DMS 273 (cell line): ENCODE measurements around the gene TSPAN9.
A peak's percentile ranks its signal among the peaks of the same experiment; 100 is the strongest.

Experiments used
- DNase-seq: peaks from one replicate; lab custom pipeline; 2025; ENCODE audit not compliant: unreplicated experiment; lab: John Stamatoyannopoulos, UW

Gene TSPAN9

GRCh38 chr12:3288690-3289089, 211.5 kb downstream of the TSPAN9 start:
- no peak for DNase-seq

DNA sequence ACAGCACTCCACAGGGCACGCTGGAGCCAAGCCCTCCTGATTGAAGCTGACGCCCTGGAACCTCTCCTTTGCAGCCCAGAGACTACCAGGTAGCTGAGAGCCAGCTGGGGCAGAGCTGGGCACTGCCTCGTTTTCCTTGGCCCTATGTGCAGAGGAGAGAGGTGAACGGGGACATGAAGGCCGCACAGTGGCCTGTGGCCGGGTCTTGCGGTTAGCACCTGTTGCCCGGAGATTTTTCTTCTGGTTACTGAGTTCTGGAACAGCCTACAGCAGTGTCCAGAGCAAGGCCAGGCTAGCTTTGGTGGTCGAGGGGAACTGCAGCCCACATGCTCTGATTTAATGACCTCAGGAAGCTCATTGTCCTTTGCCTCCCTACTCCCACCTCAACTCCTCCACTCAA, 212.5 kb downstream of the TSPAN9 start:
- DNase-seq, result no peak

DNA sequence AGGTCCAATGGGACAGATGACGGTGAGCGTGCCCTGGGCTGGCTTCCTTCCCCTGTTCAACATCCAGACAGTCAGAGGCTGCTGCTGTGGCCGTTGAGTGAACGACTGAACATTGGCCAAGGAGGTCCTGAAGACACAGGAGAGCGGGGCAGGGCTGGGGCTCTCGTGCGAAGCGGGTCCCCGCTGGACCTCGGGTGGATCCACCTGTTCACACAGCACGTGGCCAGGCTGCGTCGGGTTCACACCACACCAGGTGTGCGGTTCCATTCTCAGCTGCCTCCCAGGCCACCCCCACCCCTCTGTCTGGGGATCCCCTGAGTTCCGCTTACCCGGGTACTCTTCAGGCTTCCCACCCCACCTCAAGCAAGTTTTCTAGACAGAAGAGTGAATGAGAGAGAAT, 214.8 kb downstream of the TSPAN9 start:
- DNase-seq, result no peak

DNA sequence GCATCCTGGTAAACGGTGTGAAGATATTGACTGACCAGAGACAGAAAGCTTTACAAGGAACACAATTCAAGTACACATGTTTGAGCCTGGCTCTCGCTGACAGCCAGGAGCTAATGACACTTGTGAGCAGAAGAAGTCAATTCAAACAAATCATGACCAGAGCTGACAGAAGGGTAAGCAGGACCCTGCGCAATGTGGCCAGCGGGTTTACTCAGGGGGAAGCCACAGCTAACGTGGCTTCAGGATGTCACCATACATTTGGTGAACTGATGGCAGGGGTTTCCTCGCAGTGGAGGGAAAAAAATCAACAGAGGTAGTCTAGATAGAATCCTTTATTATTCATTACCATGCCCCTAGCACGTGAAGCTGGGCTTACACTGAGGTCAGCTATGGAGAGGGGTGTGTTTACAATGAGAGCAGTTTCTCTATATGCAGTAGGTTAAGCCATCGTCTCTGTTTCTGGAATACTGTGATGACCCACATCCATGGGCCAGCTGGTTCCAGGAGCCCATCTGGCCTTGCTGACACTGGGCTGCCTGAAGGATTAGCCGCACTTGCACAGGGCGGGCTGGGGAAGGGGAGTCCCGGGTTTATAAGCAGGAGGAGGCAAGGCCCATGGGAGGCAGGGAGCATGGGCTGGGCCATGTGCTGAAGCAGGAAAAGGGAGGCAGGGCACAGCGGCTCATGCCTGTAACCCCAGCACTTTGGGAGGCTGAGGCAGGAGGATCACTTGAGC, 215.7 kb downstream of the TSPAN9 start:
- DNase-seq, result peak; percentile 10

DNA sequence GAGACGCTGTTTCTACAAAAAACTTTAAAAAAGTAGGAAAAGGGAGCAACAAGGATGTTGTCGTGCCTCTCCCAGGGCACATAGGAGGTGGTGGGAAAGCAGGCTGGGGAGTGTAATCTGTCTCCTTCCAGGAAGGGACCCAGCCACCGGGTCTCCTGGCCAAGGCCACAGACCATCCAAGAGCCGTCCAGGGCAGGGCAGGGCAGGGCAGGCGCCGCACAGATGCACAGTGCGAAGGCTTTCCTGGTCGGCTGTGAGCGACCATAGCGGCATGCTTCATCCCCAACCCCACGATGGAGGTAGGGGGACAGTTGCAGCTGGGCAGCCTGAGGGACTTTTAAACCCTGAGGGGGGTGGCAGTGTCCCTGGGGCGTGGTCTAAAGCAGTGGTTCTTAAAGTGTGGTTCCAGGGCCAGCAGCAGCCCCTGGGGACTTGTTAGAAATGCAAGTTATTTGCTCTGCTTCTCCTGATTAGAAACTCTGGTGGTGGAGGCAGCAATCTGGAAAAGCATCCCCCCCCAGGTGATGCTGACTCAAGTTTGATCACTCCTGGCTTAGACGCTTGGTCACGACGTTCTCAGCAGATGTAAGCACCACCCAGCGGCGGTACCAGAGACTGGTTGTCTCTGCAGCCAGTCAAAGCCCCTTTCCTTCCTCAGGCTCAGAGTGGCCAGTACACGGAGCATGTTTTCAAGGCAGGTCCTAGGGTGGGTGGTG, 216.4 kb downstream of the TSPAN9 start:
- DNase-seq, result peak; percentile 35

- DNase-seq, result peak; percentile 91
Observed at GRCh38 chr12:3294481-3294911, 217.3 kb downstream of the TSPAN9 start.

GRCh38 chr12:3295225-3295624, 218.0 kb downstream of the TSPAN9 start:
- no peak for DNase-seq

GRCh38 chr12:3295646-3296408, 218.6 kb downstream of the TSPAN9 start:
- peak; percentile 24 for DNase-seq

- no peak for DNase-seq
Observed at GRCh38 chr12:3296409-3296701, 219.2 kb downstream of the TSPAN9 start.

DNA sequence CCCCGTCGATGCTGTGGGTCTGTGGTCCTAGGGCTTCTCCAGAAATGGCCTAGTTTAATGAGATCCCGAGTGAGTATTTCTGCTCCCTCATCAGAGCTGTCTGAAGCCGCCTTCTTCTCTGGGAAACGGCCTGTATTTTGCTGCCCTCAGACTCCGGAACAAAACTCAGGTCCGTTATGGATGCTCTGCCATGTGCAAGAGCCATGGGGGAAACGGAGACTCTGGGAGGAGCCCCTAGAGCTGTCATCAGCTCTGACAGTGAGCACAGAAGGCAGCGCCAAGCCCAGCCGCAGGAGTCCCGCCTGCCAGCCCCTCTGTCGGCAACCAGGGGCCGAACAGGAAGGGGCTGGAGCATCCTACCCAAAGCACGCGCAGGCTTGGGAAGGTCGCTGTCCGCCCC, 221.4 kb downstream of the TSPAN9 start:
- DNase-seq, result peak; percentile 16

DNA sequence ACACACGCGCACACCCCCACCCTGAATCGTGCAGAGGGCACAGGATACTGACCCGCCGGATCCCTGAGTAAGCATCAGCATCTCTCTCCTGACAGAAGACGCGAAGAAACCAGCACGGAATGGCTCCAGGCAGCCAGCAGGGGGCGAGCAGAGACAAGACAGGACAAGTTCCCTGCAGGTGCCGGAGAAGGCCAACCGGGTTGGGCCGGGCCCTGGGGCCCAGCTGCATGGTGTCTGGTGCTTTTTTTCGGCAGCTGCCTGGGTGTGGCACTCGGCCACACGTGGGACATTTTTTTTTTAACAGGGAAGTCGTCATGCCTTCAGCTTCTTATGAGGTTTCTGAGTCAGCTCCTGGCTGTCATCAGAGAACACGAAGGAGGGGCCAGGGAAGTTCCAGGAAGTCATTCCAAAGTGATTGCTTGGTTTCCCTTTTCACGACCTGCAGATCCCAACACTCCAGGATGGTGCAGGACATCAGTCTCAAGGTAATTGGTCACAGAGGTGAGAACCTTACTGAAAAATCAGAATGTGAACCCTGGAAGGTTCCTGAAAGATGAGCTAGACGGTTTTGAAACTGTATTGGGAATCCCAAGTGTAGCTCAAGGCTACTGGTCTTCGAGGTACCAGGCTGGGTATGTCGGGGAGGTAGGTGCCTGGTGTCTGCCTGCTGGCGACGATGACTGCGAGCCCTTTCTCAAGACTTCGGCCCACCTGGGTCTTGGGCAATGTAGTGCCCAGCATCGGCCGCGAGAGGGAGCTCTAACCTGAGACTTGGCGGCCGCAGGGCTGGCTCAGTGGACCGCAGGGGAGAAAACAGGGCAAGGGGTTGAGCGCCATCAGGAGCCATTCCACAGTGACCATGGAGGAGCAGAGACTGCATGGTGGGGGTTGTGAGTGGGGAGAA, 223.0 kb downstream of the TSPAN9 start:
- peak; percentile 89 for DNase-seq

GRCh38 chr12:3300833-3301401, 223.7 kb downstream of the TSPAN9 start:
- DNase-seq, result no peak

DNA sequence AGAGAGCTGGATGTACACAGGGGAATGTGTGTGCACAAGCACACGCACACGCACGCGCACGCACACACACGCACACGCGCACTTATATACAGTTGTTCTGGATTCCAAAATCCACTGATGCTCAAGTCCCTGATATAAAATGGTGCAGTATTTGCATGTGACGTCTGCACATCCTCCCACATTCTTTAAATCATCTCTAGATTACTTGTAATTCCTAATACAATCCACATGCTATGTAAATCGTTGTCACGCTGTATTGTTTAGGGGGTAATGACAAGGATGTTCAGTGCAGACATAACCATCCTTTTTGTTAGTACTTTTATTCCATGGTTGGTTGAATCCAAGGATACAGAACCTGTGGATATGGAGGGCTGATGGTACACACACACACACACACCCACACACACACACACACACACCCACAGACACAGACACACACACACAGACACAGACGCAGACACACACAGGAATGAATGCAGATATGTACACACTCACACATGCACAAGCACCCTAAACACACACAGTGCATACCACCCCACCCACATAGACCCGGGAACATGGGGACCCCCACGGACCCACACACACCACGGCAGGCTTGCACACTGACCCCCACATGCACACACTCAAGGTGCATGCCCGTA, 225.3 kb downstream of the TSPAN9 start:
- DNase-seq, result no peak

DNA sequence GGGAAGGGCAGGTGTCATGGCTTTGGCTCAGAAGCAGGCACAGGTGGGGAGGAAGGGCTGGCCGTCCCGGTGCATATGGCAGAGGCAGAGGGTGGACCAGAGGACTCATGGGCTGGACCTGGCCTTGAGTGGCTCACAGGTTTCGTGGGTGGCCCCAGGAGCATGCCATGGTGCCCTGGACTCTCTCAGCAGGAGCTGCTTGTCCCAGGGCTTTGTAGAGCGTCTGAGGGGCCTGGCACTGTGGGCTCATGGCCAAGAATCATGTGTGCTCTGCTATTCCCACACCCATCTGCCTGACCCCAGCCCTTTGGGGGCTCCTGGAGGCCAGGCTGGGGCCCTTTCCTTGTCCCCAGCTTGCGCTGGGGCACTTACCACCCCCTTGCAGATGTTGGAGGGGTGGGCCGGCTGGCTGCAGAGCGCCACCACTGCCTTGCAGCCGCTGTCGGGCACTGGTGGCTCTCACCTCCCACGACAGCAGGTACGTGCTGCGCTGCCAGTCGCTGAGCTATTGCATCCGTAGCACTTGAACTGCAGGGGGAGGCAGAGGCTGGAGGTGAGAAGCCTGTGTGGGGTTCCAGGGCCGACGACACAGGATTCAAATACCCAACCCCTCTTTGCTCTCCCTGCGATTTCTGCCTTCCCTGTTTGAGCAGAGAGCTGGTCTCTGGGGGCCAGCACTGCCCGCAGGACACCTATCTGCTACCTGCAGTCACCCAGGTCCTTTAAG, 226.4 kb downstream of the TSPAN9 start:
- peak; percentile 46 for DNase-seq

DNA sequence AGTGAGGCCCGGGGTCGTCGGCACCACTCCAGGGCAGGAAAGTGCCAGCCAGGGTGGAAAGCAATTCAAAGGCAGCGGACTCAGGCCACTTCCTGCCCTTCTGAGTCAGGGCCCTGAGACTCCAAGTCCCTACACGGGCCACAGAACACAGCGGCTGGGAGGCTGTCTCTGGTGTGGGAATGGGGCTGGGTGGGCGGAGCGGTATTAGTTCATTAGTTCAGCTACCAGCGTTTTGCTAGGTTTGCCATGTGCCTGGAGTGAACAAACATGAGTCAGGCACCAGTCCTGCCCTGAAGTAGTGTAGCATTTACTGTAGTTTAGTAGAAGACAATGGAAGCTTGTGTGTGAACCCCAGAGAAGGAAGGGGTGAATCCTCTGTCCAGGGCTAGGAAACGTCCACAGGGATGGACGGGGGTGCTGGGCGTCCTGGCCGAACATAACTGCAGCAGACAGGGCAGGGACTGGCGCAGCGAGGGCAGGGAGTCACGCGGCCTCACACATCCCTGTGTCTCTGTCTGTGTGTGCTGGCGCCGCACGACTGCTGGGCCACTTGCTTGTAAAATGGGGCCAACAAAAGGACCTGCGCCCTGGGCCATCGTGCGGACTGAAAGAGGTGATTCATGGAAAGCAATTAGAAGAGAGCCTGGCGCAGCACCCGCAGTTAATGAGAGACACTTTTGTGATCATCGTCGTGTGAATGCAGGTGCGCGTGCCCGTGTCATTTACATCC, 227.4 kb downstream of the TSPAN9 start:
- DNase-seq, result peak; percentile 9

DNA sequence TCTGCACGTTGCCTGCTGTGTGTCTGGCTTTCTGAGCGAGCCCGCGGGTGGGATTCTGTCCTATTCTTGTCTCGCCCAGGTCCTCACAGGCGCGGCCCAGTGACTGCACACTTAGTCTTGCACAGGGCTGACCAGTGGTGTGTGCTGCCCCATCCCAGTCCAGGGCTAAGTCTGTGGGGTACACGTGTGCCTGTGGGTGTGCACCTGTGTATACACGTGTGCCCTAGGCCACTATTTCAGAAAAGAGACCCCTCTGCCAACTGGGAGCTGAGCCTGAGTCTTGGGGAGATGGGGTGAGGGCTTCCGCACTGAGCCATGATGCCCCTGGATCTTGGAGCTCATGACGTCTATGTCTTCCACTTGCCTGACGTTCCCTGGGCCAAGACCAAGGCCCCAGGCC, 228.3 kb downstream of the TSPAN9 start:
- DNase-seq, result no peak

GRCh38 chr12:3305904-3306619, 228.9 kb downstream of the TSPAN9 start:
- DNase-seq, result no peak

- DNase-seq, result no peak
Observed at GRCh38 chr12:3307389-3307788, 230.2 kb downstream of the TSPAN9 start.
